Measurements from ENCODE around the gene YDJC.

YDJC gene

DNA sequence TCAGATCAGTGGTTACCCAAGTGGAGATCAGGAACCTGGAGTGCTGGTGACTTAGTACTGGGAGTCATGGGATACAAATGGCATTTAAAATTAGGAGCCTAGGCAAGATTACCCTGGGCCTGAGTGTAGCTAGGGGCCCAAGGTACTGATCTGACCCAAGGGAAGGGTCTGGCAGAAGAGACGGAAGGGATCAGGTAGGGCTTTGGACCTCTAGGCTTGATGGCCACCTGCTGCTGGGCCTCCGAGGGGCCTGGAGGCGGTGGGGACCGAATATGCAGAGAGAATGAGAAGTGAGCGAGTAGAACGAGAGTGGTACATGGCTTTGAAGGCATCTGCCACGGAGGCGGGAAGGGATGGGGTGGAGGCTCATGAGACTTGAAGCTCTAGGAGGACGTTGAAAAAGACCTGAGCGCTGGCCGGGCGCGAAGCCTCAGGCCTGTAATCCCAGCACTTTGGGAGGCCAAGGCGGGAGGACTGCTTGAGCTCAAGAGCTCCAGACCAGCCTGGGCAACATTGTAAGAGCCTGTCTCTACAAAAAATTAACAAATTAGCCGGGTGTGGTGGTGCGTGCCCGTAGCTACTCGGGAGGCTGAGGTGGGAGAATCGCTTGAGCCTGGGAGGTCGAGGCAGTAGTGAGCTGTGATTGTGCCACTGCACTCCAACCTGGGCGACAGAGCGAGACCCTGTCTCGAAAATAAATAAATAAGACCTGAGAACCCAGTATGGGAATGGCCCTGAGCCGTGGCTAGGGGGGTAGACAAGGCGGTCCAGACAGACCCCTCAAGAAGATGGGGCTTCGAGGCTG is 35.4 kb upstream of the YDJC start:
- peak overlapping the region; percentile 64 for H3K9ac ChIP-seq (ENCODE audit: low read depth, low read length, poor library complexity, severe bottlenecking)
- peaks cover 6% of the 10 kb centered on the region for H3K4me1 ChIP-seq (ENCODE audit: insufficient read depth, low read length, poor library complexity, severe bottlenecking)
- no peaks in the 10 kb centered on the region for H3K27me3 ChIP-seq (ENCODE audit: insufficient read depth, low read length, poor library complexity, severe bottlenecking)
- H3K9me3 ChIP-seq (ENCODE audit: insufficient read depth, low read depth, low read length): no peaks in the 10 kb centered on the region
- H2AFZ ChIP-seq (ENCODE audit: low read length): peak overlapping the region; percentile 84
- no peaks in the 10 kb centered on the region for H4K20me1 ChIP-seq (ENCODE audit: insufficient read depth, low read length, poor library complexity, severe bottlenecking)
- H3K4me3 ChIP-seq (ENCODE audit: low read length, poor library complexity, severe bottlenecking): peak overlapping the region; percentile 82
- peak overlapping the region; percentile 73 for H3K4me2 ChIP-seq (ENCODE audit: low read depth, low read length, poor library complexity, severe bottlenecking)
- TF ChIP-seq EZH2phosphoT487 (IDR thresholded peaks at IDR 0.05; ENCODE audit: borderline replicate concordance): no peak
- TF ChIP-seq, protein P1, sequence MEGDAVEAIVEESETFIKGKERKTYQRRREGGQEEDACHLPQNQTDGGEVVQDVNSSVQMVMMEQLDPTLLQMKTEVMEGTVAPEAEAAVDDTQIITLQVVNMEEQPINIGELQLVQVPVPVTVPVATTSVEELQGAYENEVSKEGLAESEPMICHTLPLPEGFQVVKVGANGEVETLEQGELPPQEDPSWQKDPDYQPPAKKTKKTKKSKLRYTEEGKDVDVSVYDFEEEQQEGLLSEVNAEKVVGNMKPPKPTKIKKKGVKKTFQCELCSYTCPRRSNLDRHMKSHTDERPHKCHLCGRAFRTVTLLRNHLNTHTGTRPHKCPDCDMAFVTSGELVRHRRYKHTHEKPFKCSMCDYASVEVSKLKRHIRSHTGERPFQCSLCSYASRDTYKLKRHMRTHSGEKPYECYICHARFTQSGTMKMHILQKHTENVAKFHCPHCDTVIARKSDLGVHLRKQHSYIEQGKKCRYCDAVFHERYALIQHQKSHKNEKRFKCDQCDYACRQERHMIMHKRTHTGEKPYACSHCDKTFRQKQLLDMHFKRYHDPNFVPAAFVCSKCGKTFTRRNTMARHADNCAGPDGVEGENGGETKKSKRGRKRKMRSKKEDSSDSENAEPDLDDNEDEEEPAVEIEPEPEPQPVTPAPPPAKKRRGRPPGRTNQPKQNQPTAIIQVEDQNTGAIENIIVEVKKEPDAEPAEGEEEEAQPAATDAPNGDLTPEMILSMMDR (conservative IDR thresholded peaks at IDR 0.05; ENCODE audit: low read length): no peak
- H3K9me2 ChIP-seq (replicated peaks; ENCODE audit: low read depth, low read length): no peaks in the 10 kb centered on the region
- H3K36me3 ChIP-seq (ENCODE audit: insufficient read depth, low read length): no peaks in the 10 kb centered on the region
- no peaks in the 10 kb centered on the region for H3F3A ChIP-seq (ENCODE audit: low read depth)
- peaks cover 33% of the 10 kb centered on the region; the same call in 1 of the 2 replicates for H3K79me2 ChIP-seq (ENCODE audit: insufficient read depth, low read length)

DNA sequence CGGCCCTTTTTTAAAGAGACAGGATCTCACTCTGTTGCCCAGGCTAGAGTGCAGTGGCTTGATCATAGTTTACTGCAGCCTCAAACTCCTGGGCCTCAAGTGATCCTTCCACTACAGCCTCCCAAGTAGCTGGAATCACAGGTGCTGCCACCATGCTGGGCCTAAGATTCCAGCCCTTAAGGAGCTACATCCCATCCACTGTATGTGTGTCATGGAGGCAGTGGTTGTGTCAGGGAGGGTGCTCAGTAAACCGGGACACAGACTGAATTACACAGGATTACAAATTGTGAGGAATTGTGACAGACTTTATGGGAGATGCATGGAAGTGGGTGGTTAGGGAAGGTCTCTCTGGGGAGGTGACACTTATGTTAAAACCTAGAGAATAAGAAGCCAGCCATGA is 33.9 kb upstream of the YDJC start:
- Histone ChIP-seq H2AFZ (ENCODE audit: low read length) (no peak overlapping the region), H3K4me3 (ENCODE audit: low read length, poor library complexity, severe bottlenecking) (no peak overlapping the region), H3K36me3 (ENCODE audit: insufficient read depth, low read length) (no peaks in the 10 kb centered on the region), H3K9me3 (ENCODE audit: insufficient read depth, low read depth, low read length) (no peaks in the 10 kb centered on the region), H3K9me2 (replicated peaks; ENCODE audit: low read depth, low read length) (no peaks in the 10 kb centered on the region), H4K20me1 (ENCODE audit: insufficient read depth, low read length, poor library complexity, severe bottlenecking) (no peaks in the 10 kb centered on the region), H3K27me3 (ENCODE audit: insufficient read depth, low read length, poor library complexity, severe bottlenecking) (no peaks in the 10 kb centered on the region), H3K4me2 (ENCODE audit: low read depth, low read length, poor library complexity, severe bottlenecking) (no peak overlapping the region), H3K4me1 (ENCODE audit: insufficient read depth, low read length, poor library complexity, severe bottlenecking) (peaks cover 9% of the 10 kb centered on the region), H3F3A (ENCODE audit: low read depth) (no peaks in the 10 kb centered on the region), H3K9ac (ENCODE audit: low read depth, low read length, poor library complexity, severe bottlenecking) (no peak overlapping the region), H3K79me2 (ENCODE audit: insufficient read depth, low read length) (peaks cover 30% of the 10 kb centered on the region; the same call in 1 of the 2 replicates)
- TF ChIP-seq EZH2phosphoT487 (IDR thresholded peaks at IDR 0.05; ENCODE audit: borderline replicate concordance): no peak
- TF ChIP-seq, protein P1 (conservative IDR thresholded peaks at IDR 0.05; ENCODE audit: low read length): no peak

DNA sequence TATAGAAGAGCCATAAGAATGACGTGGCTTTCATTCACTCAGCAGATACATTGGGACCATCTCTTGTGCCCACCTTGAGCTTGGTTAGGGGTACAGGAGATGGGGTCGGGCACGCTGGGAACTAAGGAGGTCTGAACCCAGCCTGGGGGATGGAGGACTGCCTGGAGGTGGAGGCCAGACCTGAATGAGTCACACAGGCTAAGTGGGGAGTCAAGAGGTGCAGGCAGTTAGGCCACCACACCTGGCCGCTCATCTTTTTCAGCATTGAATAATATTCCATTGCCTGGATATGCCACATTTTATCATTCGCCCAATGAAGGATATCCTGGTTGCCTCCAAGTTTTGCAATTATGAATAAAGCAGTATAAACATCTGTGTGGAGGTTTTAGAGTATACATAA is 32.2 kb upstream of the YDJC start:
- TF ChIP-seq, protein P1 (conservative IDR thresholded peaks at IDR 0.05; ENCODE audit: low read length): no peak
- no peak for TF ChIP-seq EZH2phosphoT487 (IDR thresholded peaks at IDR 0.05; ENCODE audit: borderline replicate concordance)
- H4K20me1 ChIP-seq (ENCODE audit: insufficient read depth, low read length, poor library complexity, severe bottlenecking): no peaks in the 10 kb centered on the region
- no peaks in the 10 kb centered on the region for H3K27me3 ChIP-seq (ENCODE audit: insufficient read depth, low read length, poor library complexity, severe bottlenecking)
- peaks cover 23% of the 10 kb centered on the region; the same call in 1 of the 2 replicates for H3K79me2 ChIP-seq (ENCODE audit: insufficient read depth, low read length)
- H3K4me2 ChIP-seq (ENCODE audit: low read depth, low read length, poor library complexity, severe bottlenecking): no peak overlapping the region
- H3K9me2 ChIP-seq (replicated peaks; ENCODE audit: low read depth, low read length): no peaks in the 10 kb centered on the region
- H3K36me3 ChIP-seq (ENCODE audit: insufficient read depth, low read length): no peaks in the 10 kb centered on the region
- H3F3A ChIP-seq (ENCODE audit: low read depth): peaks cover 3% of the 10 kb centered on the region; the same call in 1 of the 2 replicates
- H3K4me3 ChIP-seq (ENCODE audit: low read length, poor library complexity, severe bottlenecking): no peak overlapping the region
- H2AFZ ChIP-seq (ENCODE audit: low read length): no peak overlapping the region
- no peak overlapping the region for H3K9ac ChIP-seq (ENCODE audit: low read depth, low read length, poor library complexity, severe bottlenecking)
- peaks cover 16% of the 10 kb centered on the region for H3K4me1 ChIP-seq (ENCODE audit: insufficient read depth, low read length, poor library complexity, severe bottlenecking)
- H3K9me3 ChIP-seq (ENCODE audit: insufficient read depth, low read depth, low read length): no peaks in the 10 kb centered on the region

Measured in Loucy (cell line).